IMR-90 (cell line): ENCODE measurements around the gene NFATC1. TPM values are rescaled to one million over a fixed set of nuclear protein-coding genes. Genes with fewer than 3 reads are reported as not detected.

Experiments
- ATAC-seq: fragments of 200-7000 bp; cut with Tn5 transposase; 2 replicates; pipeline ENCODE4 v1.9.1; 2020; ENCODE audit warnings: low read depth, mild to moderate bottlenecking, moderate library complexity
- BruUV-seq: library from RNA; stranded (reverse); fragments of 400-500 nt; replicated peaks from 2 replicates; lab custom pipeline; 2021; lab: Mats Ljungman, UMichigan
- CTCF ChIA-PET: fragments of 300-600 bp; formaldehyde crosslinking; extraction: SDS; loops from one replicate; lab custom pipeline; 2021; ENCODE audit warnings: antibody characterized with exemption; lab: Yijun Ruan, JAX
- POLR2A ChIA-PET: fragments of 300-600 bp; sonication (Branson Sonifier 250); formaldehyde crosslinking; loops from one replicate; lab custom pipeline; 2022; ENCODE audit warnings: antibody characterized with exemption; ENCODE audit not compliant: unreplicated experiment; lab: Charles Lee
- DNase-seq: peaks from one replicate; pipeline ENCODE4 v3.0.0; 2013
- H2AFZ ChIP-seq: replicated peaks from 2 replicates; pipeline ENCODE3; 2013; ENCODE audit warnings: low read length, mild to moderate bottlenecking; ENCODE audit not compliant: poor library complexity
- H2AK5ac ChIP-seq: 2 replicates; pipeline ENCODE4 v1.6.1; 2013; ENCODE audit warnings: low read depth, low read length, inconsistent platforms
- H2AK9ac ChIP-seq: replicated peaks from 2 replicates; pipeline ENCODE3; 2013; ENCODE audit warnings: mild to moderate bottlenecking, low read depth, low read length, moderate library complexity; ENCODE audit not compliant: poor library complexity
- H2BK120ac ChIP-seq: 2 replicates; pipeline ENCODE4 v1.6.1; 2013; ENCODE audit warnings: low read depth, low read length, inconsistent platforms
- H2BK15ac ChIP-seq: 3 replicates; pipeline ENCODE4 v1.6.1; 2013; ENCODE audit warnings: low read depth, low read length, inconsistent platforms
- H2BK20ac ChIP-seq: 2 replicates; pipeline ENCODE4 v1.6.1; 2013; ENCODE audit warnings: low read depth, mild to moderate bottlenecking, inconsistent platforms, low read length, moderate library complexity
- H2BK5ac ChIP-seq: 2 replicates; pipeline ENCODE4 v1.6.1; 2013; ENCODE audit warnings: mild to moderate bottlenecking, low read depth, low read length, inconsistent platforms; ENCODE audit not compliant: poor library complexity, severe bottlenecking
- H3K14ac ChIP-seq: replicated peaks from 2 replicates; pipeline ENCODE4 v1.6.1; 2013; ENCODE audit warnings: low read depth, low read length, inconsistent platforms
- H3K18ac ChIP-seq: 2 replicates; pipeline ENCODE4 v1.6.1; 2013; ENCODE audit warnings: low read depth, low read length, control low read depth
- H3K23ac ChIP-seq: 2 replicates; pipeline ENCODE4 v1.6.1; 2013; ENCODE audit warnings: low read depth, low read length, inconsistent platforms
- H3K27ac ChIP-seq: 2 replicates; pipeline ENCODE4 v1.5.1; 2013; ENCODE audit warnings: mild to moderate bottlenecking, control low read depth, low read length; ENCODE audit not compliant: insufficient read depth
- H3K27me3 ChIP-seq: 2 replicates; pipeline ENCODE4 v1.6.1; 2013; ENCODE audit warnings: low read length; ENCODE audit not compliant: control insufficient read depth, insufficient read depth
- H3K36me3 ChIP-seq: 2 replicates; pipeline ENCODE4 v1.6.1; 2013; ENCODE audit warnings: low read length, mixed read lengths; ENCODE audit not compliant: control insufficient read depth, insufficient read depth
- H3K4ac ChIP-seq: 2 replicates; pipeline ENCODE4 v1.6.1; 2013; ENCODE audit warnings: low read depth, low read length, inconsistent platforms
- H3K4me1 ChIP-seq: 2 replicates; pipeline ENCODE4 v1.6.1; 2013; ENCODE audit warnings: low read length, mixed read lengths; ENCODE audit not compliant: control insufficient read depth, insufficient read depth
- H3K4me2 ChIP-seq: 2 replicates; pipeline ENCODE4 v1.6.1; 2013; ENCODE audit warnings: low read depth, mild to moderate bottlenecking, control low read depth, low read length, moderate library complexity
- H3K4me3 ChIP-seq: 2 replicates; pipeline ENCODE4 v1.5.1; 2013; ENCODE audit warnings: low read depth, mild to moderate bottlenecking, control low read depth, low read length, moderate library complexity; ENCODE audit not compliant: insufficient read depth
- H3K56ac ChIP-seq: 2 replicates; pipeline ENCODE4 v1.6.1; 2013; ENCODE audit warnings: low read length, inconsistent platforms; ENCODE audit not compliant: insufficient read depth; ENCODE audit errors: extremely low read depth
- H3K79me1 ChIP-seq, 2 experiments: 2 replicates each; pipeline ENCODE4 v1.6.1; 2013; ENCODE audit warnings: low read length in 2 of 2, inconsistent platforms in 1 of 2, low read depth in 1 of 2
- H3K9ac ChIP-seq: 2 replicates; pipeline ENCODE4 v1.6.1; 2013; ENCODE audit warnings: low read depth, low read length, control low read depth
- H3K9me1 ChIP-seq: 2 replicates; pipeline ENCODE4 v1.6.1; 2013; ENCODE audit warnings: low read length, inconsistent platforms; ENCODE audit not compliant: insufficient read depth
- H3K9me3 ChIP-seq: 2 replicates; pipeline ENCODE4 v1.6.1; 2013; ENCODE audit warnings: low read length; ENCODE audit not compliant: control insufficient read depth, insufficient read depth
- H4K20me1 ChIP-seq: 2 replicates; pipeline ENCODE4 v1.6.1; 2013; ENCODE audit warnings: low read length, inconsistent platforms; ENCODE audit not compliant: insufficient read depth
- H4K5ac ChIP-seq: 2 replicates; pipeline ENCODE4 v1.6.1; 2013; ENCODE audit warnings: mild to moderate bottlenecking, low read depth, low read length, control low read depth
- H4K8ac ChIP-seq, 2 experiments: 2 replicates each; pipeline ENCODE4 v1.6.1; 2013; ENCODE audit warnings: low read depth in 2 of 2, low read length in 2 of 2, control low read depth in 1 of 2, inconsistent platforms in 1 of 2
- H4K91ac ChIP-seq: 2 replicates; pipeline ENCODE4 v1.6.1; 2013; ENCODE audit warnings: low read depth, low read length, inconsistent platforms; ENCODE audit not compliant: insufficient read depth
- CTCF ChIP-seq: conservative IDR thresholded peaks from 2 replicates; pipeline ENCODE4 v1.5.1; 2012; ENCODE audit warnings: mild to moderate bottlenecking, low read depth, low read length, improper control_type of control experiment
- NFE2L2 ChIP-seq: fragments of 150-350 bp; IDR thresholded peaks from 2 replicates; pipeline ENCODE4 v1.6.1; 2016; ENCODE audit warnings: low read depth, mild to moderate bottlenecking, low read length
- POLR2A ChIP-seq: IDR thresholded peaks from 2 replicates; pipeline ENCODE4 v1.6.1; 2012; ENCODE audit warnings: mild to moderate bottlenecking, low read depth, low read length
- RCOR1 ChIP-seq: IDR thresholded peaks from 2 replicates; pipeline ENCODE4 v1.6.1; 2012; ENCODE audit warnings: mild to moderate bottlenecking, low read length, improper control_type of control experiment; ENCODE audit not compliant: insufficient replicate concordance
- WGBS, 2 experiments: methylation state at CpG; one replicate each; pipeline versions ENCODE4 v1.1.5 to v1.1.7; 2013; ENCODE audit warnings: missing lambda C conversion rate in 2 of 2; ENCODE audit not compliant: insufficient read length in 1 of 2; ENCODE audit errors: extremely low coverage in 2 of 2; 5-methylcytosine and 5-hydroxymethylcytosine counted together
- dilution Hi-C: fragments of 300-500 bp; cut with HindIII; formaldehyde crosslinking; loops from one replicate; pipeline ENCODE4 v1.14.3; 2018; ENCODE audit warnings: low sequenced_read_pairs; ENCODE audit not compliant: unreplicated experiment
- in situ Hi-C: fragments of 300-500 bp; cut with MboI; formaldehyde crosslinking; loops from 3 replicates; pipeline ENCODE4 v1.14.3; 2019; ENCODE audit warnings: low sequenced_read_pairs, inconsistent platforms, mixed read lengths
- intact Hi-C: fragments of 100-400 bp; cut with micrococcal nuclease; formaldehyde crosslinking; loops from 2 replicates; pipeline ENCODE4 v1.10.0; 2022
- polyA plus RNA-seq, 3 experiments: library from polyadenylated mRNA; depleted of rRNA; stranded (reverse); fragments of >200 nt; gene quantifications; 2 replicates each; pipeline ENCODE4 v1.2.3, GENCODE V29; 2012; ENCODE audit warnings: low replicate concordance in 1 of 3
- total RNA-seq: library from RNA; depleted of rRNA; stranded (reverse); fragments of >200 nt; gene quantifications from 2 replicates; pipeline ENCODE4 v1.2.3, GENCODE V29; 2012

The NFATC1 gene
- total and polyA plus RNA-seq, 2 of the 4 experiments (the other 2 are of a cell fraction), result 0.36 to 1.8 TPM

DNA sequence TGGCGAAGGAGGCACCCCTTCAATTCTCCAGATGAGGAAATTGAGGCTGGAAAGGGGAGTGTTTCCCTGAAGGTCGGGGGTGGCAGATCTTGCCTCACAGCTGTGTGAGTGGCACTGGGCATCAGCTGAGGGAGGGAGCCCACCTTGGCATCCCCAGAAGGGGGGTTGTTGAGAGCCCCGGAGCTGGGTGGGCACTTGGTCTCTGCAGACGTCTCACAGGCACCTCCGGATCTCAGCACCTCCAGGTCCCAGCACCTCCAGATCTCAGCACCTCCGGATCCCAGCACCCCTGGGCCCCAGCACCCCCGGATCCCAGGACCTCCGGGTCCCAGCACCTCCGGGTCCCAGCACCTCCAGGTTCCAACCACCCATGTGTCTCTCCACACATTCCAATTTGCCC, 137.9 kb downstream of the NFATC1 start:
- no peaks in the 10 kb centered on the region for H3K9me1 ChIP-seq
- no peaks in the 10 kb centered on the region; the same call in 1 of the 2 replicates for H4K20me1 ChIP-seq
- no peak overlapping the region for H3K4ac ChIP-seq
- no peak overlapping the region for H2BK20ac ChIP-seq
- H3K9me3 ChIP-seq, result peaks cover 5% of the 10 kb centered on the region
- no peak overlapping the region for H3K4me2 ChIP-seq
- no peak overlapping the region for H2BK120ac ChIP-seq
- WGBS, 2 experiments, result 81% methylated on average over 4 of the region's 9 CpGs; no CpG with 5 or more reads in 1 of the 2 experiments
- no peak overlapping the region for H3K27ac ChIP-seq
- no TSS peak for BruUV-seq
- peaks cover 32% of the 10 kb centered on the region for H3K27me3 ChIP-seq
- H4K91ac ChIP-seq, result no peak overlapping the region
- no peak overlapping the region for H4K8ac ChIP-seq
- H3K18ac ChIP-seq, result no peak overlapping the region
- H2AK9ac ChIP-seq, result no peak overlapping the region
- H3K14ac ChIP-seq, result no peak overlapping the region
- H3K4me3 ChIP-seq, result no peak overlapping the region
- POLR2A ChIA-PET, result no interaction called here
- intact Hi-C loops (no loop called here), dilution Hi-C loops (no loop called here), in situ Hi-C loops (loop anchor here (5.0 kb wide), 1 partner anchor 156 kb away; no protein-coding TSS in a partner anchor)
- no peaks in the 10 kb centered on the region for H3K4me1 ChIP-seq
- H3K36me3 ChIP-seq, result no peaks in the 10 kb centered on the region
- H3K79me1 ChIP-seq, result no peaks in the 10 kb centered on the region
- no peak overlapping the region for H2BK15ac ChIP-seq
- TF ChIP-seq RCOR1, result no peak
- no peak for TF ChIP-seq NFE2L2
- TF ChIP-seq CTCF, result no peak
- TF ChIP-seq POLR2A, result no peak
- no peak overlapping the region for H4K5ac ChIP-seq
- no peak overlapping the region for H3K9ac ChIP-seq
- H2AFZ ChIP-seq, result no peak overlapping the region
- no peak overlapping the region for H3K56ac ChIP-seq
- no peak overlapping the region for H2BK5ac ChIP-seq
- H2AK5ac ChIP-seq, result no peak overlapping the region
- H3K23ac ChIP-seq, result no peak overlapping the region
- ATAC-seq (no peak), DNase-seq (no peak)
- CTCF ChIA-PET, result no interaction called here
